PC-9 (cell line): ENCODE measurements around the gene IFT57.

Experiments
- CTCF ChIP-seq: fragments of 200-600 bp; sonication (generic); conservative IDR thresholded peaks from 2 replicates; pipeline ENCODE4 v1.6.1; 2017; ENCODE audit warnings: mixed run types, antibody characterized with exemption, mild to moderate bottlenecking, moderate library complexity
- EZH2 ChIP-seq: fragments of 200-600 bp; sonication (generic); IDR thresholded peaks from 2 replicates; pipeline ENCODE4 v1.8.0; 2017; ENCODE audit warnings: antibody characterized with exemption, low read depth

GRCh38 chr3:108136561-108137459 is 85.4 kb downstream of the IFT57 start:
- TF ChIP-seq CTCF (no peak), EZH2 (no peak)
